OCI-LY3 (cell line): ENCODE results near the gene FCHSD2.
"Not testable (repeated sequence)": the region's sequence is repeated elsewhere in the genome, so short reads cannot be mapped to it uniquely, and the experiment has no call there.

Experiments used
- H2AFZ ChIP-seq: fragments of 200-600, 300-600 bp; shearing (Covaris generic); 2 replicates; pipeline ENCODE4 v1.6.0; 2014; ENCODE audit warnings: antibody characterized with exemption, low read depth, low read length
- H3K27ac ChIP-seq: fragments of 200-600, 300-600 bp; sonication (generic); 2 replicates; pipeline ENCODE4 v1.5.1; 2014; ENCODE audit warnings: mild to moderate bottlenecking, low read length, moderate library complexity, mixed read lengths
- H3K27me3 ChIP-seq: fragments of 200-600, 300-600 bp; sonication (generic); 2 replicates; pipeline ENCODE4 v1.6.1; 2014; ENCODE audit warnings: low read depth, low read length, mixed read lengths
- H3K36me3 ChIP-seq: fragments of 200-600, 300-600 bp; sonication (generic); replicated peaks from 2 replicates; pipeline ENCODE3; 2014; ENCODE audit warnings: low read depth, low read length, mixed read lengths
- H3K4me1 ChIP-seq: fragments of 300-600, 200-600 bp; sonication (generic); 2 replicates; pipeline ENCODE4 v1.6.1; 2014; ENCODE audit warnings: low read length, mixed read lengths
- H3K4me2 ChIP-seq: fragments of 200-600, 300-600 bp; sonication (generic); 2 replicates; pipeline ENCODE4 v1.6.1; 2014; ENCODE audit warnings: low read length, mixed read lengths
- H3K4me3 ChIP-seq: fragments of 300-600, 200-600 bp; sonication (generic); 2 replicates; pipeline ENCODE4 v1.5.1; 2014; ENCODE audit warnings: antibody characterized with exemption, mild to moderate bottlenecking, low read length, moderate library complexity
- H3K79me2 ChIP-seq: fragments of 300-600, 200-600 bp; shearing (Covaris generic); 2 replicates; pipeline ENCODE4 v1.6.1; 2014; ENCODE audit warnings: mild to moderate bottlenecking, low read length, mixed read lengths
- H3K9ac ChIP-seq: fragments of 300-600, 200-600 bp; shearing (Covaris generic); 2 replicates; pipeline ENCODE4 v1.6.0; 2014; ENCODE audit warnings: mild to moderate bottlenecking, low read length, moderate library complexity
- H3K9me3 ChIP-seq: fragments of 200-600, 300-600 bp; shearing (Covaris generic); 2 replicates; pipeline ENCODE4 v1.6.1; 2014; ENCODE audit warnings: low read length, mixed read lengths; ENCODE audit not compliant: insufficient read depth
- H4K20me1 ChIP-seq: fragments of 200-600, 300-600 bp; sonication (generic); 2 replicates; pipeline ENCODE4 v1.6.1; 2016; ENCODE audit warnings: low read length, mixed read lengths; ENCODE audit not compliant: insufficient read depth
- EZH2phosphoT487 ChIP-seq: fragments of 200-600 bp; shearing (Covaris generic); IDR thresholded peaks from 2 replicates; pipeline ENCODE4 v1.6.1; 2018; ENCODE audit warnings: antibody characterized with exemption, mixed run types, low read depth
- TF ChIP-seq, protein P1 (sequence below): fragments of 200-600, 300-600 bp; sonication (generic); IDR thresholded peaks from 2 replicates; pipeline ENCODE4 v1.5.1; 2014; ENCODE audit warnings: antibody characterized with exemption, low read length, low read depth

FCHSD2 gene

DNA sequence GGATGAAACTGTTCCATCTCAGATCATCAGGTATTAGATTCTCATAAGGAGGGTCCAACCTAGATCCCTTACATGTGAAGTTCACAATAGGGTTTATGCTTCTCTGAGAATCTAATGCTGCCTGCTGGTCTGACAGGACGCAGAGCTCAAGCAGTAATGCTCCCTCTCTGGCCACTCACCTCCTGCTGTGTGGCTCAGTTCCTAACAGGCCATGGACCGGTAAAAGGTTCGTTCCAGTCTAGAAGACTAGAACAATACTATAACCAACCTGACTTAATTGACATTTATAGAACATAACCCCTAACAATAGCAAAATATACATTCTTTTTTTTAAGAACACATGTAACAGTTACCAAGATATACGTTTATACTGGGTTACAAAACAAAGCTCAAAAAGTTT is 282.1 kb downstream of the FCHSD2 start:
- H3K4me1 ChIP-seq = no peaks in the 10 kb centered on the region
- TF ChIP-seq, protein P1, sequence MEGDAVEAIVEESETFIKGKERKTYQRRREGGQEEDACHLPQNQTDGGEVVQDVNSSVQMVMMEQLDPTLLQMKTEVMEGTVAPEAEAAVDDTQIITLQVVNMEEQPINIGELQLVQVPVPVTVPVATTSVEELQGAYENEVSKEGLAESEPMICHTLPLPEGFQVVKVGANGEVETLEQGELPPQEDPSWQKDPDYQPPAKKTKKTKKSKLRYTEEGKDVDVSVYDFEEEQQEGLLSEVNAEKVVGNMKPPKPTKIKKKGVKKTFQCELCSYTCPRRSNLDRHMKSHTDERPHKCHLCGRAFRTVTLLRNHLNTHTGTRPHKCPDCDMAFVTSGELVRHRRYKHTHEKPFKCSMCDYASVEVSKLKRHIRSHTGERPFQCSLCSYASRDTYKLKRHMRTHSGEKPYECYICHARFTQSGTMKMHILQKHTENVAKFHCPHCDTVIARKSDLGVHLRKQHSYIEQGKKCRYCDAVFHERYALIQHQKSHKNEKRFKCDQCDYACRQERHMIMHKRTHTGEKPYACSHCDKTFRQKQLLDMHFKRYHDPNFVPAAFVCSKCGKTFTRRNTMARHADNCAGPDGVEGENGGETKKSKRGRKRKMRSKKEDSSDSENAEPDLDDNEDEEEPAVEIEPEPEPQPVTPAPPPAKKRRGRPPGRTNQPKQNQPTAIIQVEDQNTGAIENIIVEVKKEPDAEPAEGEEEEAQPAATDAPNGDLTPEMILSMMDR = no peak
- no peak for TF ChIP-seq EZH2phosphoT487
- peaks cover 53% of the 10 kb centered on the region for H4K20me1 ChIP-seq
- H3K27me3 ChIP-seq = no peaks in the 10 kb centered on the region
- no peak overlapping the region for H3K9ac ChIP-seq
- H3K4me3 ChIP-seq = no peak overlapping the region
- H3K4me2 ChIP-seq = no peak overlapping the region
- no peaks in the 10 kb centered on the region for H3K9me3 ChIP-seq
- H3K27ac ChIP-seq = no peak overlapping the region
- H3K36me3 ChIP-seq = peaks cover 74% of the 10 kb centered on the region
- no peak overlapping the region for H2AFZ ChIP-seq
- H3K79me2 ChIP-seq = peaks cover 91% of the 10 kb centered on the region

DNA sequence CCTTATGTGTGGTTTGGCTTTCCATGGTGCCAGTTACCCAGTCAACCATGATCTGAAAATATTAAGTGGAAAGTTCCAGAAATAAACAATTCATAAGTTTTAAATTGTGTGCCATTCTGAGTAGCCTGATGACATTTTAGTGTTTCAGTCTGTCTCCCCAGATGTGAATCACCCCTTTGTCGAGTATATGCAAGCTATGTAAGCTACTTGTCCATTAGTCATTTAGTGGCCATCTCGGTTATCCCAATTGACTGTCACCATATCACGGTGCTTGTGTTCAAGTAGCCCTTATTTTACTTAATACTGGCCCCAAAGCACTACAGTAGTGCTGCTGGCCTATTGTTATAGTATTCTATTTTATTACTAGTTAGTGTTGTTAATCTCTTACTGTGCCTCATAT is 283.0 kb downstream of the FCHSD2 start:
- H3K4me1 ChIP-seq = no peaks in the 10 kb centered on the region
- H3K79me2 ChIP-seq = peaks cover 90% of the 10 kb centered on the region
- no peak overlapping the region for H3K4me2 ChIP-seq
- no peak overlapping the region for H2AFZ ChIP-seq
- no peaks in the 10 kb centered on the region for H3K27me3 ChIP-seq
- H3K9me3 ChIP-seq = no peaks in the 10 kb centered on the region
- no peak for TF ChIP-seq EZH2phosphoT487
- TF ChIP-seq, protein P1 = no peak
- H3K9ac ChIP-seq = no peak overlapping the region
- peaks cover 57% of the 10 kb centered on the region for H4K20me1 ChIP-seq
- H3K27ac ChIP-seq = no peak overlapping the region
- no peak overlapping the region for H3K4me3 ChIP-seq
- H3K36me3 ChIP-seq = peaks cover 73% of the 10 kb centered on the region

DNA sequence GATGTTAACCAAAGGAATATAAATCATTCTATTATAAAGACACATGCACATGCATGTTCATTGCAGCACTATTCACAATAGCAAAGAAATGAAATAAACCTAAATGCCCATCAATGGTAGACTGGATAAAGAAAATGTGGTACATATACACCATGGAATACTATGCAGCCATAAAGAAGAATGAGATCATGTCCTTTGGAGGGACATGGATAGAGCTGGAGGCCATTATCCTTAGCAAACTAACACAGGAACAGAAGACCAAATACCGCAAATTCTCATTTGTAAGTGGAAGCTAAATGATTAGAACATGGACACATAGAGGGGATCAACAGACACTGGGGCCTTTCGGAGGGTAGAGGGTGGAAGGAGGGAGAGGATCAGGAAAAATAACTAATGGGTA is 283.9 kb downstream of the FCHSD2 start:
- H2AFZ ChIP-seq, H3K9me3 ChIP-seq, H3K4me1 ChIP-seq, H3K4me2 ChIP-seq, H3K4me3 ChIP-seq, H3K27me3 ChIP-seq, H3K27ac ChIP-seq, H3K9ac ChIP-seq: not testable (repeated sequence)
- Histone ChIP-seq H3K79me2 (peaks cover 90% of the 10 kb centered on the region), H4K20me1 (peaks cover 58% of the 10 kb centered on the region), H3K36me3 (peaks cover 74% of the 10 kb centered on the region)

DNA sequence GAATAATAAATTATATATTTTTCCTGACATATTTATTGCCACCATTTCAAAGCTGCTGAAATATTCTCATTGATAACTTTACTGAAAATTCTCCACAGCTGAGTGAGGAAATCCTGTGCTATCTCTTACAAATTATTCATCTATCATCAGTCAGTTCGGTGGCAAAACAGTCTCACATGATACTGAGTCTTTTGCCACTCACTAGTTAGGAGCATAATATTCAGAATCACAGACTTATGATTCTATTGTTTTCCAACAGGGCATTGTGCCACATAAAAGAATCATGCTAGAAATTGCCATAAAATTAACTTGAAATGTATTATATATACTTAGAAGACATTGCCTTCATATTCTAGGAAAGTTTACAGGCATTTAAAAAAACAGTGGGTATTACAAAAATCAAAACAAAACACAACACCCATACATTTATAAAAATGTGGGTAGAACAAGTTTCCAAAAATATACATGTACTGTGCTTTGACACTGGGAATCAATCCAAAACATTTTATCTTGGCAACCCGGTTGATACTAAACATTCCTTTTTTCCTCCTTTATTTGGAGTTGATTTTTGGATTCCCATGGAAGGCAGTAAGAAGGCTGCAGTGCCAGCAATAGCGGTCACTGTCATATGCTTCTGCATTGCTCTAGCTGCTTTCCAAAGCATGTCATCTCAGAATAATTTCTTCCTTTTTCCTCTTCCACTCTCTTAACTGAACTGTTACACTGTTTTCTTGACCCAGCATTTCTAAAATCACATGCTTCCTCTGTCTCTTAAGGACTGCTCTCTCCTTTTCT is 285.4 kb downstream of the FCHSD2 start:
- no peak overlapping the region for H3K9ac ChIP-seq
- H3K36me3 ChIP-seq = peaks cover 65% of the 10 kb centered on the region
- TF ChIP-seq, protein P1 = no peak
- no peak for TF ChIP-seq EZH2phosphoT487

More for the DNA sequence above, 285.4 kb downstream of the FCHSD2 start:
- Histone ChIP-seq H3K4me2 (no peak overlapping the region), H3K79me2 (peaks cover 91% of the 10 kb centered on the region), H3K4me3 (no peak overlapping the region), H3K27ac (no peak overlapping the region), H3K4me1 (no peaks in the 10 kb centered on the region), H2AFZ (no peak overlapping the region), H3K9me3 (no peaks in the 10 kb centered on the region), H4K20me1 (peaks cover 58% of the 10 kb centered on the region), H3K27me3 (no peaks in the 10 kb centered on the region)
